Neural cell (in vitro differentiated cells): ENCODE results near the gene YLPM1.

Source experiments
- EP300 ChIP-seq: fragments of 450-650 bp; conservative IDR thresholded peaks from 2 replicates; pipeline ENCODE4 v1.6.1; 2014; ENCODE audit warnings: antibody characterized with exemption, mild to moderate bottlenecking, moderate library complexity; ENCODE audit not compliant: poor library complexity, severe bottlenecking
- EZH2 ChIP-seq: fragments of 200-600, 300-800 bp; shearing (Covaris generic), sonication (generic); IDR thresholded peaks from 2 replicates; pipeline ENCODE4 v1.6.1; 2014; ENCODE audit warnings: antibody characterized with exemption, low read length, borderline replicate concordance, mild to moderate bottlenecking; ENCODE audit not compliant: insufficient read depth, poor library complexity, severe bottlenecking
- RAD21 ChIP-seq: fragments of 450-650 bp; conservative IDR thresholded peaks from 2 replicates; pipeline ENCODE4 v1.6.1; 2014; ENCODE audit warnings: antibody characterized with exemption, mild to moderate bottlenecking, moderate library complexity
- SMC3 ChIP-seq: fragments of 450-650 bp; conservative IDR thresholded peaks from 2 replicates; pipeline ENCODE4 v1.6.1; 2014; ENCODE audit warnings: antibody characterized with exemption, mild to moderate bottlenecking, moderate library complexity; ENCODE audit not compliant: poor library complexity
- TAF1 ChIP-seq: IDR thresholded peaks from 2 replicates; pipeline ENCODE4 v1.6.1; 2012; ENCODE audit warnings: low read depth
- TF ChIP-seq, protein P1 (sequence below): fragments of 450-650 bp; IDR thresholded peaks from 2 replicates; pipeline ENCODE4 v1.5.1; 2014; ENCODE audit warnings: antibody characterized with exemption, mild to moderate bottlenecking, moderate library complexity; ENCODE audit not compliant: poor library complexity, severe bottlenecking
- TF ChIP-seq, protein P2 (sequence below): IDR thresholded peaks from 2 replicates; pipeline ENCODE4 v1.6.1; 2012; ENCODE audit warnings: borderline replicate concordance

DNA sequence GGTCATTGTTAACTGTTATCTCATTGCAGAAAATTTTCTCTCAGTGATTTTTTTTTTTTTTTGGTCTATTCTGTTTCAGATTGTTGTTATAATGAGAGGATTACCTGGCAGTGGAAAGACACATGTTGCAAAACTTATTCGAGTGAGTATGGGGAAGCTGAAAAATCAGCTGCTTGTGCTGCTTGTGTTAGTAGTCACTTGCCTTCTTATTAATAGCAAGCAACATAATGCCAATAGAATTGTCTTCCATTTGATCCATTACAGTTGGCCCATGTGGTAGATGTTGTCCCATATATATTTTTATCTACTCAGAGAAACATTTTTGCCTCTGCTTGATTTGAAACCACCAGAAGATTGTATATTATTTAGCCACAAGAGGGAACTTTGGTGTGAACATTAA is 53.0 kb downstream of the YLPM1 start:
- TF ChIP-seq, protein P1, sequence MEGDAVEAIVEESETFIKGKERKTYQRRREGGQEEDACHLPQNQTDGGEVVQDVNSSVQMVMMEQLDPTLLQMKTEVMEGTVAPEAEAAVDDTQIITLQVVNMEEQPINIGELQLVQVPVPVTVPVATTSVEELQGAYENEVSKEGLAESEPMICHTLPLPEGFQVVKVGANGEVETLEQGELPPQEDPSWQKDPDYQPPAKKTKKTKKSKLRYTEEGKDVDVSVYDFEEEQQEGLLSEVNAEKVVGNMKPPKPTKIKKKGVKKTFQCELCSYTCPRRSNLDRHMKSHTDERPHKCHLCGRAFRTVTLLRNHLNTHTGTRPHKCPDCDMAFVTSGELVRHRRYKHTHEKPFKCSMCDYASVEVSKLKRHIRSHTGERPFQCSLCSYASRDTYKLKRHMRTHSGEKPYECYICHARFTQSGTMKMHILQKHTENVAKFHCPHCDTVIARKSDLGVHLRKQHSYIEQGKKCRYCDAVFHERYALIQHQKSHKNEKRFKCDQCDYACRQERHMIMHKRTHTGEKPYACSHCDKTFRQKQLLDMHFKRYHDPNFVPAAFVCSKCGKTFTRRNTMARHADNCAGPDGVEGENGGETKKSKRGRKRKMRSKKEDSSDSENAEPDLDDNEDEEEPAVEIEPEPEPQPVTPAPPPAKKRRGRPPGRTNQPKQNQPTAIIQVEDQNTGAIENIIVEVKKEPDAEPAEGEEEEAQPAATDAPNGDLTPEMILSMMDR, result no peak
- TF ChIP-seq TAF1 (no peak), RAD21 (no peak), EP300 (no peak), SMC3 (no peak), EZH2 (no peak)
- TF ChIP-seq, protein P2, sequence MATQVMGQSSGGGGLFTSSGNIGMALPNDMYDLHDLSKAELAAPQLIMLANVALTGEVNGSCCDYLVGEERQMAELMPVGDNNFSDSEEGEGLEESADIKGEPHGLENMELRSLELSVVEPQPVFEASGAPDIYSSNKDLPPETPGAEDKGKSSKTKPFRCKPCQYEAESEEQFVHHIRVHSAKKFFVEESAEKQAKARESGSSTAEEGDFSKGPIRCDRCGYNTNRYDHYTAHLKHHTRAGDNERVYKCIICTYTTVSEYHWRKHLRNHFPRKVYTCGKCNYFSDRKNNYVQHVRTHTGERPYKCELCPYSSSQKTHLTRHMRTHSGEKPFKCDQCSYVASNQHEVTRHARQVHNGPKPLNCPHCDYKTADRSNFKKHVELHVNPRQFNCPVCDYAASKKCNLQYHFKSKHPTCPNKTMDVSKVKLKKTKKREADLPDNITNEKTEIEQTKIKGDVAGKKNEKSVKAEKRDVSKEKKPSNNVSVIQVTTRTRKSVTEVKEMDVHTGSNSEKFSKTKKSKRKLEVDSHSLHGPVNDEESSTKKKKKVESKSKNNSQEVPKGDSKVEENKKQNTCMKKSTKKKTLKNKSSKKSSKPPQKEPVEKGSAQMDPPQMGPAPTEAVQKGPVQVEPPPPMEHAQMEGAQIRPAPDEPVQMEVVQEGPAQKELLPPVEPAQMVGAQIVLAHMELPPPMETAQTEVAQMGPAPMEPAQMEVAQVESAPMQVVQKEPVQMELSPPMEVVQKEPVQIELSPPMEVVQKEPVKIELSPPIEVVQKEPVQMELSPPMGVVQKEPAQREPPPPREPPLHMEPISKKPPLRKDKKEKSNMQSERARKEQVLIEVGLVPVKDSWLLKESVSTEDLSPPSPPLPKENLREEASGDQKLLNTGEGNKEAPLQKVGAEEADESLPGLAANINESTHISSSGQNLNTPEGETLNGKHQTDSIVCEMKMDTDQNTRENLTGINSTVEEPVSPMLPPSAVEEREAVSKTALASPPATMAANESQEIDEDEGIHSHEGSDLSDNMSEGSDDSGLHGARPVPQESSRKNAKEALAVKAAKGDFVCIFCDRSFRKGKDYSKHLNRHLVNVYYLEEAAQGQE, result no peak
